Measurements from ENCODE around the gene SLC39A11. TPM values are rescaled to one million over a fixed set of nuclear protein-coding genes. Genes with fewer than 3 reads are reported as not detected.

Gene SLC39A11
- total RNA-seq, 2 experiments from 2014 or later = 25.6 to 51.5 TPM

- H3K4me3 ChIP-seq (ENCODE audit: low read depth, low read length, poor library complexity, severe bottlenecking) = no peak overlapping the region
- no TSS peak for BruUV-seq (replicated peaks)
- no peaks in the 10 kb centered on the region for H3K36me3 ChIP-seq (ENCODE audit: insufficient read depth, low read length)
- intact Hi-C loops (cut with micrococcal nuclease; ENCODE audit: unreplicated experiment) = no loop called here
- CTCF ChIA-PET (ENCODE audit: unreplicated experiment) = no interaction called here
- H3K4me1 ChIP-seq (ENCODE audit: insufficient read depth, low read length, poor library complexity, severe bottlenecking) = no peaks in the 10 kb centered on the region
- H4K20me1 ChIP-seq (ENCODE audit: insufficient read depth, low read length) = no peaks in the 10 kb centered on the region
- H3K27ac ChIP-seq (ENCODE audit: low read depth, low read length, poor library complexity, severe bottlenecking) = no peak overlapping the region
- TF ChIP-seq EZH2phosphoT487 (IDR thresholded peaks at IDR 0.05; ENCODE audit: borderline replicate concordance, low read depth, low read length) = no peak
- TF ChIP-seq, protein P1, sequence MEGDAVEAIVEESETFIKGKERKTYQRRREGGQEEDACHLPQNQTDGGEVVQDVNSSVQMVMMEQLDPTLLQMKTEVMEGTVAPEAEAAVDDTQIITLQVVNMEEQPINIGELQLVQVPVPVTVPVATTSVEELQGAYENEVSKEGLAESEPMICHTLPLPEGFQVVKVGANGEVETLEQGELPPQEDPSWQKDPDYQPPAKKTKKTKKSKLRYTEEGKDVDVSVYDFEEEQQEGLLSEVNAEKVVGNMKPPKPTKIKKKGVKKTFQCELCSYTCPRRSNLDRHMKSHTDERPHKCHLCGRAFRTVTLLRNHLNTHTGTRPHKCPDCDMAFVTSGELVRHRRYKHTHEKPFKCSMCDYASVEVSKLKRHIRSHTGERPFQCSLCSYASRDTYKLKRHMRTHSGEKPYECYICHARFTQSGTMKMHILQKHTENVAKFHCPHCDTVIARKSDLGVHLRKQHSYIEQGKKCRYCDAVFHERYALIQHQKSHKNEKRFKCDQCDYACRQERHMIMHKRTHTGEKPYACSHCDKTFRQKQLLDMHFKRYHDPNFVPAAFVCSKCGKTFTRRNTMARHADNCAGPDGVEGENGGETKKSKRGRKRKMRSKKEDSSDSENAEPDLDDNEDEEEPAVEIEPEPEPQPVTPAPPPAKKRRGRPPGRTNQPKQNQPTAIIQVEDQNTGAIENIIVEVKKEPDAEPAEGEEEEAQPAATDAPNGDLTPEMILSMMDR (conservative IDR thresholded peaks at IDR 0.05; ENCODE audit: low read length) = no peak
- no peaks in the 10 kb centered on the region for H3K79me2 ChIP-seq (ENCODE audit: insufficient read depth, low read depth, low read length)
- H3K9me3 ChIP-seq (ENCODE audit: low read length) = no peaks in the 10 kb centered on the region
- no peak overlapping the region for H2AFZ ChIP-seq (ENCODE audit: low read length)
- DNase-seq (ENCODE audit: low spot score) = no peak
- no peak overlapping the region for H3K4me2 ChIP-seq (ENCODE audit: low read length)
- POLR2A ChIA-PET = interaction anchor here (0.5 to 1.7 kb wide), 4 partner anchors 10 to 172 kb away, joined by 3 to 5 read pairs (median 4); no protein-coding TSS in a partner anchor
- no peaks in the 10 kb centered on the region for H3K9me2 ChIP-seq (ENCODE audit: insufficient read depth, low read length)
Measured at GRCh38 chr17:72921347-72922054, 171.0 kb downstream of the SLC39A11 start.

- ChIA-PET POLR2A (no interaction called here), CTCF (ENCODE audit: unreplicated experiment) (no interaction called here)
- Histone ChIP-seq H3K36me3 (ENCODE audit: insufficient read depth, low read length) (no peaks in the 10 kb centered on the region), H2AFZ (ENCODE audit: low read length) (no peak overlapping the region), H4K20me1 (ENCODE audit: insufficient read depth, low read length) (no peaks in the 10 kb centered on the region), H3K4me3 (ENCODE audit: low read depth, low read length, poor library complexity, severe bottlenecking) (no peak overlapping the region), H3K9me2 (ENCODE audit: insufficient read depth, low read length) (no peaks in the 10 kb centered on the region), H3K4me1 (ENCODE audit: insufficient read depth, low read length, poor library complexity, severe bottlenecking) (no peaks in the 10 kb centered on the region), H3K79me2 (ENCODE audit: insufficient read depth, low read depth, low read length) (no peaks in the 10 kb centered on the region), H3K9me3 (ENCODE audit: low read length) (no peaks in the 10 kb centered on the region), H3K4me2 (ENCODE audit: low read length) (no peak overlapping the region), H3K27ac (ENCODE audit: low read depth, low read length, poor library complexity, severe bottlenecking) (no peak overlapping the region)
- intact Hi-C loops (cut with micrococcal nuclease; ENCODE audit: unreplicated experiment) = no loop called here
- DNase-seq (ENCODE audit: low spot score) = no peak
- TF ChIP-seq, protein P1 (conservative IDR thresholded peaks at IDR 0.05; ENCODE audit: low read length) = no peak
- no peak for TF ChIP-seq EZH2phosphoT487 (IDR thresholded peaks at IDR 0.05; ENCODE audit: borderline replicate concordance, low read depth, low read length)
- BruUV-seq (replicated peaks) = no TSS peak
Measured at GRCh38 chr17:72920513-72920912, 172.0 kb downstream of the SLC39A11 start.

GRCh38 chr17:72916991-72917390 is 175.5 kb downstream of the SLC39A11 start:
- TF ChIP-seq EZH2phosphoT487 (IDR thresholded peaks at IDR 0.05; ENCODE audit: borderline replicate concordance, low read depth, low read length) = no peak
- TF ChIP-seq, protein P1 (conservative IDR thresholded peaks at IDR 0.05; ENCODE audit: low read length) = no peak
- Histone ChIP-seq H2AFZ (ENCODE audit: low read length) (no peak overlapping the region), H3K9me3 (ENCODE audit: low read length) (no peaks in the 10 kb centered on the region), H3K4me3 (ENCODE audit: low read depth, low read length, poor library complexity, severe bottlenecking) (no peak overlapping the region), H3K79me2 (ENCODE audit: insufficient read depth, low read depth, low read length) (no peaks in the 10 kb centered on the region), H4K20me1 (ENCODE audit: insufficient read depth, low read length) (no peaks in the 10 kb centered on the region), H3K36me3 (ENCODE audit: insufficient read depth, low read length) (no peaks in the 10 kb centered on the region), H3K27ac (ENCODE audit: low read depth, low read length, poor library complexity, severe bottlenecking) (no peak overlapping the region), H3K4me1 (ENCODE audit: insufficient read depth, low read length, poor library complexity, severe bottlenecking) (no peaks in the 10 kb centered on the region), H3K9me2 (ENCODE audit: insufficient read depth, low read length) (no peaks in the 10 kb centered on the region), H3K4me2 (ENCODE audit: low read length) (no peak overlapping the region)
- POLR2A ChIA-PET = interaction anchor here (0.5 to 0.6 kb wide), 2 partner anchors 34 to 57 kb away, joined by 3 read pairs; no protein-coding TSS in a partner anchor
- BruUV-seq (replicated peaks) = no TSS peak
- CTCF ChIA-PET (ENCODE audit: unreplicated experiment) = no interaction called here
- intact Hi-C loops (cut with micrococcal nuclease; ENCODE audit: unreplicated experiment) = no loop called here
- no peak for DNase-seq (ENCODE audit: low spot score)

Measured in OCI-LY7 (cell line).